AG04449 (cell line): ENCODE measurements around the gene UBL5.
"Not testable (repeated sequence)": the region's sequence is repeated elsewhere in the genome, so short reads cannot be mapped to it uniquely, and the experiment has no call there.

Experiments used
- CTCF ChIA-PET: fragments of 350-600 bp; formaldehyde crosslinking; extraction: SDS; loops from one replicate; lab custom pipeline; 2021; ENCODE audit warnings: antibody characterized with exemption; lab: Yijun Ruan, JAX
- POLR2A ChIA-PET: fragments of 400-600, 350-600 bp; formaldehyde crosslinking; extraction: SDS; loops from one replicate; lab custom pipeline; 2020; ENCODE audit warnings: antibody characterized with exemption, inconsistent platforms; lab: Yijun Ruan, JAX
- DNase-seq: peaks from one replicate; pipeline ENCODE4 v3.0.0-alpha.2; 2010; ENCODE audit warnings: low read depth, low spot score
- H3K4me3 ChIP-seq: 2 replicates; pipeline ENCODE4 v1.5.1; 2011; ENCODE audit warnings: low read depth, mild to moderate bottlenecking, control low read depth, low read length
- TF ChIP-seq, protein P1 (sequence below): IDR thresholded peaks from one replicate; pipeline ENCODE4 v1.5.1; 2011; ENCODE audit warnings: mild to moderate bottlenecking, moderate library complexity, low read length, control low read depth, inconsistent platforms; ENCODE audit not compliant: insufficient read depth; ENCODE audit errors: missing control alignments

The UBL5 gene

DNA sequence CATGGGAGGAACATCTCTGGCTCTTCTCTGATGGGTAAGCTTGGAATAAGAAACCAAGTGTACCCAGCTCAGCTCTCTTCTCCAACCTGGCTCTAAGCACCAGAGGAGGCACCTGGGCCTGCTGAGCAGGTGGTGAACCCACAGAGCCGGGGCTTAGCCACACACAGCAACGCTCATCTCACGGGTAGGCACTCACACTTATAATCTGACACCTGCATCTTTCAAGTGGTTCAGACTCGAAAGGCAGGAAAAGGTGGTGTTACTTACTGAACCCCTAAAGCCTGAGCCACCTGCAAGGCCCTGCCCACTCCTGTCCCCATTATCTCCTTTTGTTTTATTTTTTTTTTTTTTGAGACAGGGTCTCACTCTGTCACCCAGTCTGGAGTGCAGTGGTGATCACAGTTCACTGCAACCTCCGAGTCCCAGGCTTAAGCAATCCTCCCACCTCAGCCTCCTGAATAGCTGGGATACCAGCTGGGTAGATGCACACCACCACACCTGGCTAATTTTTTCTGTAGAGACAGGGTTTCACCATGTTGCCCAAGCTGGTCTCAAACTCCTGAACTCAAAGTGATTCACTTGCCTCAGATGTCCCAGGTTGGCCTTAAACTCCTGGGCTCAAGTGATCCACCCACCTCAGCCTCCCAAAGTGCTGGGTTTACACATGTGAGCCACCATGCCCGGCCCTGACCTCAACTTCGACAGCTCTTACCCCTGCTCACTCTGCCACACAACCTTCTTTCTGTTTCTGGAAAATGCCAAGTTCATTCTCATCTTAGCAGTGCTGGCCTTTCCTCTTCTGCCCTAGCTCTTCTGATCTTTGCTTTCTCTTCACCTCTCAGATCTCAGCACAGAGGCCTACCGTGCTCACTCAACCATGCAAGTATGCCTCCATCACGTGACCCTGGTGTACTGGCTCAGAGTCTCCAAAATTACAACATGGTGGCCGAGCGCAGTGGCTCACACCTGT, 18.6 kb upstream of the UBL5 start:
- TF ChIP-seq, protein P1, sequence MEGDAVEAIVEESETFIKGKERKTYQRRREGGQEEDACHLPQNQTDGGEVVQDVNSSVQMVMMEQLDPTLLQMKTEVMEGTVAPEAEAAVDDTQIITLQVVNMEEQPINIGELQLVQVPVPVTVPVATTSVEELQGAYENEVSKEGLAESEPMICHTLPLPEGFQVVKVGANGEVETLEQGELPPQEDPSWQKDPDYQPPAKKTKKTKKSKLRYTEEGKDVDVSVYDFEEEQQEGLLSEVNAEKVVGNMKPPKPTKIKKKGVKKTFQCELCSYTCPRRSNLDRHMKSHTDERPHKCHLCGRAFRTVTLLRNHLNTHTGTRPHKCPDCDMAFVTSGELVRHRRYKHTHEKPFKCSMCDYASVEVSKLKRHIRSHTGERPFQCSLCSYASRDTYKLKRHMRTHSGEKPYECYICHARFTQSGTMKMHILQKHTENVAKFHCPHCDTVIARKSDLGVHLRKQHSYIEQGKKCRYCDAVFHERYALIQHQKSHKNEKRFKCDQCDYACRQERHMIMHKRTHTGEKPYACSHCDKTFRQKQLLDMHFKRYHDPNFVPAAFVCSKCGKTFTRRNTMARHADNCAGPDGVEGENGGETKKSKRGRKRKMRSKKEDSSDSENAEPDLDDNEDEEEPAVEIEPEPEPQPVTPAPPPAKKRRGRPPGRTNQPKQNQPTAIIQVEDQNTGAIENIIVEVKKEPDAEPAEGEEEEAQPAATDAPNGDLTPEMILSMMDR: no peak
- ChIA-PET POLR2A (interaction anchor here (1.3 kb wide), 1 partner anchor 10 kb away, joined by 3 read pairs; the partner anchor contains the start of gene FBXL12), CTCF (interaction anchor here (2.3 to 3.7 kb wide), 2 partner anchors 11 to 13 kb away, joined by 8 to 15 read pairs; no protein-coding TSS in a partner anchor)
- no peak for DNase-seq
- H3K4me3 ChIP-seq: no peak overlapping the region

DNA sequence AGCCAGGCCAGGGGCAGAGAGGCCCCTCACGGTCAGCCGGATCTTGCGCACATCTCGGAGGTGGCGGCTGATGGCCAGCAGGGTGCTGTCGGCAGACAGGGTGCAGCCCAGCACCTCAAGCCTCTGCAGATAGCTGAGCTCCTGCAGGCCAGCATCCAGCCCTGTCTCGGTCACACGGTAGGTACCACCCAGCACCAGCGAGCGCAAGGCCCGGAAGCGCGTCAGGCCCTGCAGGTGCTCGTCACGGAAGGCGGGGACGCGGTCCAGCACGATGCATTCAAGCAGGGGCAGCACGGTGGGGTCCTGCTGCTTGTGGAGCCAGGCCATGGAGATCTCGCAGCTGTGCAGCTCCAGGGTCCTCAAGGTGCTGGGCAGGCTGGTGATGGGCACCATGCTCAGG, 16.6 kb upstream of the UBL5 start:
- ChIA-PET CTCF (interaction anchor here (1.0 to 1.5 kb wide), 3 partner anchors 12 to 15 kb away, joined by 3 to 5 read pairs (median 4); no protein-coding TSS in a partner anchor), POLR2A (no interaction called here)
- no peak overlapping the region for H3K4me3 ChIP-seq
- TF ChIP-seq, protein P1: no peak
- DNase-seq: no peak

DNA sequence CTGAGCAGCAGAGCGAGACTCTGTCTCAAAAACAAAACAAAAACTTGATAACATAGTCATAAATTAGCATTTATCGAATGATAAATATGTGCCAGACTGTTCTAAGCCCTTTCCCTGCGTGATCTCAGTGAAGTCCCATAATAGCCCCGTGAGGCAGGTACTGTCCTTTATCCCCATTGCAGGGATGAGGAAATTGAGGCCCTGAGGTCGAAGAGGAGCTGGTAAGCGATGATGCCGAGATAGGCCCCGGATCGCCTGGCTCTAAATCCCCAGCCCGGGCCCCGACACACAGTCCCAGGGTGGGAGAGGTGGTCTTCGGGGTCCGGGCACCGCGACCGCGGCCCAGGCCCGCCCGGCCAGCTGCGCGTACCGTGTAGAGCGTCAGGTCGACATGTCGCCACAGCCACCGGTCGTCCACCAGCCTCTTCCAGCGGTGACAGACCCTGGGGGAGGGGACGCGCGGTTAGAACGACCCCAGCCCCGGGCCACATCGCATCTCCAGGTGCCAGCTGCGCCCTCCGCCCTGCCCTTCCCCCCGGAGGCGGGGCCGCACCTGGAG, 9.5 kb upstream of the UBL5 start:
- H3K4me3 ChIP-seq: peak overlapping the region; percentile 91
- TF ChIP-seq, protein P1: no peak
- POLR2A ChIA-PET: interaction anchor here (1.0 to 1.3 kb wide), 3 partner anchors 10 to 49 kb away, joined by 3 read pairs; partner anchors contain the start of genes UBL5 and ZNF846
- CTCF ChIA-PET: interaction anchor here (1.0 to 1.1 kb wide), 2 partner anchors 20 to 25 kb away, joined by 4 read pairs; no protein-coding TSS in a partner anchor
- no peak for DNase-seq

DNA sequence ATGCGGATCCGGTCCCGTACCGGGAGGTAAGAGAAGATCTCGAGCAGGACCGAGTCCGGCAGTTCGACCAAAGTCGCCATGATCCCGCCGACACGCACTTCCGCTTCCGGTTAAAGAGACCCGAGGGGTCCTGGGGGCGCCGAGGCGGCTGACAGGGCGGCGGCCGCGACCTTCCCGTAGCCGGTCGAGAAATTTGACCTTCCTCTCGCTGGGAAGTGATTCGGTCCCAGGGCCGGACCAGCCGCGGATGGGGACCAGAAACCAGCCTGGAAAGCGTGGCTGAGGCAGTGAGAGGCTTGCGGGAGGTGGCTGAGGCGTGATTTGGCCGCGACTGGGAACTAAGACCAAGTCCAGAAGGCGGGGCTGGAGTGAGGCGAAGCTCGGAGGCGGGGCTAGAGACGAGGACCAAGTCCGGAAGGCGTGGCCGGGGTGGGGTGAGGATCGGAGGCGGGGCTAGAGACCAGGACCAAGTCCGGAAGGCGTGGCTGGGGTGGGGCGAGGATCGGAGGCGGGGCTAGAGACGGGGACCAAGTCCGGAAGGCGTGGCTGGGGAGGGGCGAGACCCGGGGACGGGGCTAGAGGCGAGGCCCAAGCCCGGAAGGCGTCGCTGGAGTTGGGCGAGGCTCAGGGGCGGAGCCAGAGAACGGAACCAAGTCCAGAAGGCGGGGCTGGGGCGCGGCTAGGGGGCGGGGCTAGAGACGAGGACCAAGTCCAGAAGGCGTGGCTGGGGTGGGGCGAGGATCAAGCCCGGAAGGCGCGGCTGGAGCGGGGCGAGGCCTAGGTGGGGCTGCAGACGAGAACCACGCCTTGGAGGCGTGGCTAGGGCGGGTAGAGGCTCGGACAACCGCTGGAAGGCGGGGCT, 8.8 kb upstream of the UBL5 start, which contains the start of gene FBXL12:
FBXL12 (minus strand) TSS at position 346 of the 862 bp plus-strand sequence; CDS start at position 80, 266 bp downstream.
- CTCF ChIA-PET: interaction anchor here (1.0 to 1.1 kb wide), 2 partner anchors 20 to 25 kb away, joined by 4 read pairs; no protein-coding TSS in a partner anchor
- POLR2A ChIA-PET: interaction anchor here (0.6 to 1.3 kb wide), 4 partner anchors 9 to 50 kb away, joined by 3 read pairs; partner anchors contain the start of genes UBL5 and ZNF846
- peak; percentile 97 for DNase-seq
- peak within 1 kb of the TSS; percentile 91 for H3K4me3 ChIP-seq
- TF ChIP-seq, protein P1: no peak

- TF ChIP-seq, protein P1: no peak
- CTCF ChIA-PET: no interaction called here
- DNase-seq: no peak
- peak overlapping the region; percentile 61 for H3K4me3 ChIP-seq
- POLR2A ChIA-PET: interaction anchor here (0.6 to 1.3 kb wide), 4 partner anchors 9 to 51 kb away, joined by 3 read pairs; partner anchors contain the start of genes UBL5 and ZNF846
Measured at GRCh38 chr19:9819596-9819909, 8.2 kb upstream of the UBL5 start.

DNA sequence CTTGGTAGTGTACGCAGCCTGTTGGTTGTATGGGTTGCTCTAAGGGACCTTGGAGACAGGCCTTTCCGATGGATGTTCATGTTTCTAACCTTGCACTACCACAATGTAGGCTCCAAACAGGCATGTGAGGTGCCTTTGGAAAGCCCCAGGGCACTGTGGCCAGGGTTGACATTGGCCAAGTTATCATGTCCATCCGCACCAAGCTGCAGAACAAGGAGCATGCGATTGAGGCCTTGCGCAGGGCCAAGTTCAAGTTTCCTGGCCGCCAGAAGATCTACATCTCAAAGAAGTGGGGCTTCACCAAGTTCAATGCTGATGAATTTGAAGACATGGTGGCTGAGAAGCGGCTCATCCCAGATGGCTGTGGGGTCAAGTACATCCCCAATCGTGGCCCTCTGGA, 7.7 kb upstream of the UBL5 start:
- H3K4me3 ChIP-seq, CTCF ChIA-PET, POLR2A ChIA-PET: not testable (repeated sequence)

More for the DNA sequence above, 7.7 kb upstream of the UBL5 start:
- not testable (repeated sequence) for DNase-seq
